ENCODE results near the gene USP17L27.
A peak's percentile ranks its signal among the peaks of the same experiment; 100 is the strongest.
"Not testable (repeated sequence)": the region's sequence is repeated elsewhere in the genome, so short reads cannot be mapped to it uniquely, and the experiment has no call there.

USP17L27 gene, protein sequence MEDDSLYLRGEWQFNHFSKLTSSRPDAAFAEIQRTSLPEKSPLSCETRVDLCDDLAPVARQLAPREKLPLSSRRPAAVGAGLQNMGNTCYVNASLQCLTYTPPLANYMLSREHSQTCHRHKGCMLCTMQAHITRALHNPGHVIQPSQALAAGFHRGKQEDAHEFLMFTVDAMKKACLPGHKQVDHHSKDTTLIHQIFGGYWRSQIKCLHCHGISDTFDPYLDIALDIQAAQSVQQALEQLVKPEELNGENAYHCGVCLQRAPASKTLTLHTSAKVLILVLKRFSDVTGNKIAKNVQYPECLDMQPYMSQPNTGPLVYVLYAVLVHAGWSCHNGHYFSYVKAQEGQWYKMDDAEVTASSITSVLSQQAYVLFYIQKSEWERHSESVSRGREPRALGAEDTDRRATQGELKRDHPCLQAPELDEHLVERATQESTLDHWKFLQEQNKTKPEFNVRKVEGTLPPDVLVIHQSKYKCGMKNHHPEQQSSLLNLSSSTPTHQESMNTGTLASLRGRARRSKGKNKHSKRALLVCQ

DNA sequence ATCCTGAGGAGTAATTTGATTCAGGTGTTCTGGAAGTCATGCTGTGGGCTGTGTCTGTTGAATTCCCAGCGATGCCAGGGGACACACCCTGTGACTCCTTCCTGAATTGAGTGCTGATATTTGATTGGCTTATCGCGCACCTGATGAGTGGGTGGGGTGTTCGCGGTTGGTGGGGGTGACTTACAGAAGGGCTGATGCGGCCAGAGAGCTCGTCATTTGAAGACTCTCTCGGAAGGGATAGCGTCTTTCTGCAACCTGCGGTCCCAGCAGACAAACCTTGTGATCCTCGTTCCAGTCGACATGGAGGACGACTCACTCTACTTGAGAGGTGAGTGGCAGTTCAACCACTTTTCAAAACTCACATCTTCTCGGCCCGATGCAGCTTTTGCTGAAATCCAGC is at the start of gene USP17L27:
Gene USP17L27 (plus strand): TSS at position 301 of the 400 bp plus-strand sequence. CDS start 0 bp downstream, at position 301.
- DNase-seq: not testable (repeated sequence)

DNA sequence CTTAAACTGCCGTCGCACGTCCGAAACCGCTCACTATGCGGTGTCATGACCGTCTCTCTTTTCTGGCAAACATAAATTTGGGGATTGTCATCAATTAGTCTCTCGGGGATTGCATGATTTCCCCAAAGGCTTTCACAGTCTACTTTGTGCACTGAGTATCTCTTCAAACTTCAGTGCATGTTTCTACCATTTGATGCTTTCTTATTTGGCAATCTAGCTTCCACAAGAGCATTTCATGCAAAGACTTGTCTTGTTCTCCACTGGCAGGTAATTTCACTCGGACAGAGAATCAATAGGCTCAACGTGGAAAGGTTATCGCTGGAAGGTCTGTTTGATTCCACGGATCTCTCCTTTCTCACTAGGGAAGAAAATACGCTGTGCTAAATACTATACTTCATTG is 19.8 kb upstream of the USP17L27 start:
- DNase-seq: not testable (repeated sequence)

DNA sequence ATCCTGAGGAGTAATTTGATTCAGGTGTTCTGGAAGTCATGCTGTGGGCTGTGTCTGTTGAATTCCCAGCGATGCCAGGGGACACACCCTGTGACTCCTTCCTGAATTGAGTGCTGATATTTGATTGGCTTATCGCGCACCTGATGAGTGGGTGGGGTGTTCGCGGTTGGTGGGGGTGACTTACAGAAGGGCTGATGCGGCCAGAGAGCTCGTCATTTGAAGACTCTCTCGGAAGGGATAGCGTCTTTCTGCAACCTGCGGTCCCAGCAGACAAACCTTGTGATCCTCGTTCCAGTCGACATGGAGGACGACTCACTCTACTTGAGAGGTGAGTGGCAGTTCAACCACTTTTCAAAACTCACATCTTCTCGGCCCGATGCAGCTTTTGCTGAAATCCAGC is 19.1 kb upstream of the USP17L27 start, which contains the start of gene USP17L24:
Gene USP17L24 (plus strand): TSS at position 301 of the 400 bp plus-strand sequence. CDS start 0 bp downstream, at position 301.
- not testable (repeated sequence) for DNase-seq

DNA sequence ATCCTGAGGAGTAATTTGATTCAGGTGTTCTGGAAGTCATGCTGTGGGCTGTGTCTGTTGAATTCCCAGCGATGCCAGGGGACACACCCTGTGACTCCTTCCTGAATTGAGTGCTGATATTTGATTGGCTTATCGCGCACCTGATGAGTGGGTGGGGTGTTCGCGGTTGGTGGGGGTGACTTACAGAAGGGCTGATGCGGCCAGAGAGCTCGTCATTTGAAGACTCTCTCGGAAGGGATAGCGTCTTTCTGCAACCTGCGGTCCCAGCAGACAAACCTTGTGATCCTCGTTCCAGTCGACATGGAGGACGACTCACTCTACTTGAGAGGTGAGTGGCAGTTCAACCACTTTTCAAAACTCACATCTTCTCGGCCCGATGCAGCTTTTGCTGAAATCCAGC is 14.3 kb upstream of the USP17L27 start, which contains the start of gene USP17L25:
Gene USP17L25 (plus strand): TSS at position 301 of the 400 bp plus-strand sequence. CDS start 0 bp downstream, at position 301.
- not testable (repeated sequence) for DNase-seq

DNA sequence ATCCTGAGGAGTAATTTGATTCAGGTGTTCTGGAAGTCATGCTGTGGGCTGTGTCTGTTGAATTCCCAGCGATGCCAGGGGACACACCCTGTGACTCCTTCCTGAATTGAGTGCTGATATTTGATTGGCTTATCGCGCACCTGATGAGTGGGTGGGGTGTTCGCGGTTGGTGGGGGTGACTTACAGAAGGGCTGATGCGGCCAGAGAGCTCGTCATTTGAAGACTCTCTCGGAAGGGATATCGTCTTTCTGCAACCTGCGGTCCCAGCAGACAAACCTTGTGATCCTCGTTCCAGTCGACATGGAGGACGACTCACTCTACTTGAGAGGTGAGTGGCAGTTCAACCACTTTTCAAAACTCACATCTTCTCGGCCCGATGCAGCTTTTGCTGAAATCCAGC is 9.6 kb upstream of the USP17L27 start, which contains the start of gene USP17L26:
Gene USP17L26 (plus strand): TSS at position 301 of the 400 bp plus-strand sequence. CDS start 0 bp downstream, at position 301.
- not testable (repeated sequence) for DNase-seq

DNA sequence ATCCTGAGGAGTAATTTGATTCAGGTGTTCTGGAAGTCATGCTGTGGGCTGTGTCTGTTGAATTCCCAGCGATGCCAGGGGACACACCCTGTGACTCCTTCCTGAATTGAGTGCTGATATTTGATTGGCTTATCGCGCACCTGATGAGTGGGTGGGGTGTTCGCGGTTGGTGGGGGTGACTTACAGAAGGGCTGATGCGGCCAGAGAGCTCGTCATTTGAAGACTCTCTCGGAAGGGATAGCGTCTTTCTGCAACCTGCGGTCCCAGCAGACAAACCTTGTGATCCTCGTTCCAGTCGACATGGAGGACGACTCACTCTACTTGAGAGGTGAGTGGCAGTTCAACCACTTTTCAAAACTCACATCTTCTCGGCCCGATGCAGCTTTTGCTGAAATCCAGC is 4.8 kb upstream of the USP17L27 start, which contains the start of gene USP17L5:
Gene USP17L5 (plus strand): TSS at position 301 of the 400 bp plus-strand sequence. CDS start 0 bp downstream, at position 301.
- DNase-seq: not testable (repeated sequence)

DNA sequence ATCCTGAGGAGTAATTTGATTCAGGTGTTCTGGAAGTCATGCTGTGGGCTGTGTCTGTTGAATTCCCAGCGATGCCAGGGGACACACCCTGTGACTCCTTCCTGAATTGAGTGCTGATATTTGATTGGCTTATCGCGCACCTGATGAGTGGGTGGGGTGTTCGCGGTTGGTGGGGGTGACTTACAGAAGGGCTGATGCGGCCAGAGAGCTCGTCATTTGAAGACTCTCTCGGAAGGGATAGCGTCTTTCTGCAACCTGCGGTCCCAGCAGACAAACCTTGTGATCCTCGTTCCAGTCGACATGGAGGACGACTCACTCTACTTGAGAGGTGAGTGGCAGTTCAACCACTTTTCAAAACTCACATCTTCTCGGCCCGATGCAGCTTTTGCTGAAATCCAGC is 4.6 kb downstream of the USP17L27 start, which contains the start of gene USP17L28:
Gene USP17L28 (plus strand): TSS at position 301 of the 400 bp plus-strand sequence. CDS start 0 bp downstream, at position 301.
- DNase-seq: not testable (repeated sequence)

DNA sequence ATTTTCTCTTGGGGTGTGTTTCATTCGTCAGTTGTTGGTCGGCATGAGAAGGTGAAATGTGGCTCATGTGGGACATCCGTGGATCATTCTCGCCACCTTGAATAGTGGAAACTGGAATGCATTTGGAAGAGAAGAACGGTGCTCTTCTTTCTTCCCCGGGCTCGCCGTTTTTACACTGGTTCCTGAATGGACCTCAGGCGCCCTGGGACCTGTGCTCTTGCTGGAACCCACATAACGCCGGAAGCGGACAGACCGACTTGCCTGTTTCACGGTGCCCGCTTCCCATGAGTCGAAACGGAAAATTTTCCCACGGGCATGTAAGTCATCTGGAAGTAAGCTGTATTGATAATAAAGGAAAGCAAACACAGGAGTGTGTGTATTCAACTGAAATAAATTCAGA is 6.9 kb downstream of the USP17L27 start:
- not testable (repeated sequence) for DNase-seq

DNA sequence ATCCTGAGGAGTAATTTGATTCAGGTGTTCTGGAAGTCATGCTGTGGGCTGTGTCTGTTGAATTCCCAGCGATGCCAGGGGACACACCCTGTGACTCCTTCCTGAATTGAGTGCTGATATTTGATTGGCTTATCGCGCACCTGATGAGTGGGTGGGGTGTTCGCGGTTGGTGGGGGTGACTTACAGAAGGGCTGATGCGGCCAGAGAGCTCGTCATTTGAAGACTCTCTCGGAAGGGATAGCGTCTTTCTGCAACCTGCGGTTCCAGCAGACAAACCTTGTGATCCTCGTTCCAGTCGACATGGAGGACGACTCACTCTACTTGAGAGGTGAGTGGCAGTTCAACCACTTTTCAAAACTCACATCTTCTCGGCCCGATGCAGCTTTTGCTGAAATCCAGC is 9.4 kb downstream of the USP17L27 start, which contains the start of gene USP17L29:
Gene USP17L29 (plus strand): TSS at position 301 of the 400 bp plus-strand sequence. CDS start 0 bp downstream, at position 301.
- not testable (repeated sequence) for DNase-seq

DNA sequence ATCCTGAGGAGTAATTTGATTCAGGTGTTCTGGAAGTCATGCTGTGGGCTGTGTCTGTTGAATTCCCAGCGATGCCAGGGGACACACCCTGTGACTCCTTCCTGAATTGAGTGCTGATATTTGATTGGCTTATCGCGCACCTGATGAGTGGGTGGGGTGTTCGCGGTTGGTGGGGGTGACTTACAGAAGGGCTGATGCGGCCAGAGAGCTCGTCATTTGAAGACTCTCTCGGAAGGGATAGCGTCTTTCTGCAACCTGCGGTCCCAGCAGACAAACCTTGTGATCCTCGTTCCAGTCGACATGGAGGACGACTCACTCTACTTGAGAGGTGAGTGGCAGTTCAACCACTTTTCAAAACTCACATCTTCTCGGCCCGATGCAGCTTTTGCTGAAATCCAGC is 18.9 kb downstream of the USP17L27 start, which contains the start of gene USP17L30:
Gene USP17L30 (plus strand): TSS at position 301 of the 400 bp plus-strand sequence. CDS start 0 bp downstream, at position 301.
- not testable (repeated sequence) for DNase-seq

DNA sequence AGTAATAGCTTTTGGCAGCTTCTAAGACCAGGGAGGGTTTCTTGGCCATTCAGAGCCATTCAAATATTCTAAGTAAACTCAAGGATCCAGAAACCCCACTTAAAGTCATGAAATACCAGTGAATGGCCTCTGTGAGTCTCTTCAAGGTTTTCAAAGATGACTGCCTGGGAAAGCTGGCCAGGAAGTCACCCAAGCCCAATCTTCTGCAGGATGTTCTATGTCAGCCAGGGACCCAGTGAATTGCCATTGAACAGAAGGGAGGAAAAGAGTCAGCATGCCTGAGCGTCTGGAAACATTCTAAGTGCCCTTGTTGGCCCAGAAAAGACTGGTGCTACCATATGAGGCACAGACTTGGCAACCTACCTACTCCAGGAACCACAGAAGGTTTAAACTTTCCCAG is 35.9 kb downstream of the USP17L27 start:
- not testable (repeated sequence) for DNase-seq

DNA sequence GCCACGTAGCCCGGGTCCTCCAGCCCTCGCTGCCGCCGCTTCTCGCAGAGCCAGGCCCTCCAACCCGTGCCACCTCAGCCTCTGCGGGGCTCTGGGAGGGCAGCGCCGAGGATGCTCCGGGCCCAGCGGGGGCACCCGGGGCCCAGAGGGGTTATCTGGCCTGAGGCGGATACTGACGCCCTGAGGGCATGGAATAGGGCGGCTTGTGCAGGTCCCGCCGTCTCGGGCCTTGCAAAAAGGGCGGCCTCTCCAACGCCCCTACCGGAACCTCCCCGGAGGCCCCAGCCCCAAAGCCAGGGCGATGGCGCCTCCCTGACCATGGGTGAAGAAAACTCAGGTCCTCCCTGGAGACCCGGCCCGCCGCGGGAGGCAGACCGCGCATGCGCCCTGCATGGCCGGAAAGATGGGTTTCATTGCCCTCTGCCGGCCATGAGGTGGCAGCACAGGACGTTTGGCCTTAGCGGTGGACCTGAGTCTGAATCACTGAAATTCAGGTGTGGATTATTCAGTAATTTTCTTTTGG is 37.1 kb downstream of the USP17L27 start:
- peak; percentile 54 for DNase-seq

DNA sequence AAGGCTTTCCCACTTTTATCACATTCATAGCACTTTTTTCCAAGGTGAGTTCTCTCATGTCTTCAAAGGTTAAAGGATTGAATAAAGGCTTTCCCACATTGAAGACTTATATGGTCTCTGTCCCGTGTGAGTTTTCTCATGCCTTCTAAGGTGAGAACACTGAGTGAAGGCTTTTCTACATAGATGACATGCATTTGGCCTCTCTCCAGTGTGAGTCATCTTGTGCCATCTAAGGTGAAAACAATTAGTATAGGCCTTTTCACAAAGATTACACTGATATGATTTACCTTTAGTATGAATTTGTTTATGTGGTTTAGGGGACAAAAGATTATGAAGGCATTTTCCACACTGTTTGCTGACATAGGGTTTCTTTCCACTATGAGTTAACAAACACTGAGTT is 40.2 kb downstream of the USP17L27 start:
- DNase-seq: no peak

DNA sequence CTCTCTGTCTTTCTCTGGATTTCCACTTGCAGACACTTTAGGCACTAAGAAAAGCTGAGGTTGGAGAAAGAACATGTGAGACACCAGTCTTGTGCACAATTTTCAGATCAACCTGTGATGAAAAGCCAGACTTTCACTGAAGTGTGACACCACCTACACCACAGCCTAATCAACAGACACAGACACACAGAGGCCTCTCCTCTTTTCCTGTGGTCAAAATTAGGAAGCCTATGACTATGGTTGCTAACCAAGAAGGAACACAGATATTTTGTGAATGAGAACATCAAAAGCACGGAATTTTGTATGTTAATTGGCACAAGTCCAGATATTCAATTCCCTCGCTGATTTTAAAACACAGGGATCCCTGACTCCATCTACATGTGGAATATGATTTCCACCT is 45.1 kb downstream of the USP17L27 start:
- DNase-seq: not testable (repeated sequence)

All from islet precursor cell (in vitro differentiated cells).